Keratinocyte (primary cell): Measurements from ENCODE around the gene SMU1.

Experiments
- CTCF ChIP-seq, 3 experiments: IDR thresholded peaks in 1 of 3; conservative IDR thresholded peaks in 1 of 3; optimal IDR thresholded peaks in 1 of 3; 2 replicates in 2 of 3; 3 replicates in 1 of 3; pipeline versions ENCODE3 to v1.5.1; 2011; ENCODE audit warnings: low read length in 3 of 3, mild to moderate bottlenecking in 3 of 3, moderate library complexity in 2 of 3, control low read depth in 1 of 3, inconsistent platforms in 1 of 3; ENCODE audit not compliant: insufficient read depth in 2 of 3; ENCODE audit errors: extremely low read depth in 1 of 3
- EZH2 ChIP-seq: IDR thresholded peaks from one replicate; pipeline ENCODE4 v1.6.1; 2012; ENCODE audit warnings: inconsistent platforms, mild to moderate bottlenecking, low read length, moderate library complexity

GRCh38 chr9:33109850-33110595, 33.5 kb upstream of the SMU1 start:
- no peak for TF ChIP-seq EZH2
- TF ChIP-seq CTCF (optimal IDR thresholded peaks at IDR 0.05 in 1 of 3, IDR thresholded peaks at IDR 0.05 in 1 of 3, conservative IDR thresholded peaks at IDR 0.05 in 1 of 3; ENCODE audit: extremely low read depth in 1 of 3, insufficient read depth in 2 of 3, low read length in 3 of 3): no peak
